Testis (tissue), 3 donors: ENCODE results near the gene NOS1. TPM values are rescaled to one million over a fixed set of nuclear protein-coding genes. Genes with fewer than 3 reads are reported as not detected.

Source experiments
- DNase-seq: peaks from one replicate; pipeline ENCODE4 v3.0.0-alpha.2; 2019
- H3K27ac ChIP-seq, 2 donors: fragments of 200-600 bp; sonication (generic); one replicate each; pipeline ENCODE4 v1.5.1; 2019
- H3K27me3 ChIP-seq: fragments of 200-600 bp; sonication (generic); one replicate; pipeline ENCODE4 v1.5.1; 2019
- H3K36me3 ChIP-seq: fragments of 200-600 bp; sonication (generic); one replicate; pipeline ENCODE4 v1.5.1; 2017; ENCODE audit warnings: low read depth; ENCODE audit errors: missing control alignments
- H3K4me1 ChIP-seq: fragments of 200-600 bp; sonication (generic); one replicate; pipeline ENCODE4 v1.5.1; 2019
- H3K4me3 ChIP-seq, 2 donors: fragments of 200-600 bp; sonication (generic); one replicate each; pipeline ENCODE4 v1.5.1; 2017 to 2019
- H3K9me3 ChIP-seq: fragments of 200-600 bp; sonication (generic); one replicate; pipeline ENCODE4 v1.5.1; 2017
- CTCF ChIP-seq, 3 experiments: fragments of 450-650 bp in 2 of 3; fragments of 200-600 bp in 1 of 3; sonication (generic) in 1 of 3; IDR thresholded peaks; one replicate each; pipeline ENCODE4 v1.5.1; 2016 to 2019; ENCODE audit warnings: antibody characterized with exemption in 3 of 3, mild to moderate bottlenecking in 2 of 3, moderate library complexity in 1 of 3
- POLR2A ChIP-seq: fragments of 450-650 bp; IDR thresholded peaks from one replicate; pipeline ENCODE4 v1.6.1; 2017; ENCODE audit warnings: antibody characterized with exemption, mild to moderate bottlenecking, moderate library complexity
- WGBS, 2 donors: methylation state at CpG; one replicate each; pipeline ENCODE4 v1.1.5; 2018; 5-methylcytosine and 5-hydroxymethylcytosine counted together
- intact Hi-C: fragments of 100-400 bp; cut with DNase I; formaldehyde crosslinking; loops from one replicate; pipeline ENCODE4 v1.15.1; 2023; ENCODE audit warnings: low total_unique reads
- polyA plus RNA-seq: library from polyadenylated mRNA; stranded (reverse); fragments of 350-450 nt; fragmentation: Illumina TruSeq; extraction: RNeasy Lipid Tissue Mini Kit (QIAGEN cat#74804); gene quantifications from one replicate; pipeline ENCODE4 v1.2.3, GENCODE V29; 2014; ENCODE audit warnings: low read depth, low replicate concordance; ENCODE audit not compliant: insufficient read depth
- total RNA-seq, 2 donors: library from RNA; depleted of rRNA; stranded (reverse); fragments of >200 nt; gene quantifications; one replicate each; pipeline ENCODE4 v1.2.3, GENCODE V29; 2016

NOS1 gene
- total and polyA plus RNA-seq, 3 donors from 2014 or later: 1.5 to 3.8 (median 3.1) TPM

DNA sequence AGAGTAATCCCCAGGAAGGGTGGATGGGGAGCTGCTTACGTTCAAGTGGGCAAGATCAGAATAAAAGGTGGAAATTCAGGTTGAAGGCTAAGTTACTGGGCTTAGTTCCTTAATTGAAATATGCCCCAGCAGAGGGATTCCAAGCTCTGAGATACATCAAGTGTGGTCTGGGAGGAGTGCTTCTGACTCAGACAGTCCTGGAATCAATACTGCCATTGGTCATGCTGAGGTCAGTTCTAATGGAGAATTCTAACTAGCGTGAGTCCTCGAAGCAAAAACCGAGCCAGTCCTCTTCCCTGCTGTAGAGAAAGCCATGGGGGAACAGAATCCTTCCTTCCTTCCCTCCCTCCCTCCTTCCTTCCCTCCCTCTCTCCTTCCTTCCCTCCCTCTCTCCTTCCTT lies 39.9 kb downstream of the NOS1 start:
- no peak for TF ChIP-seq CTCF (IDR thresholded peaks at IDR 0.05)
- TF ChIP-seq POLR2A: no peak
- Histone ChIP-seq H3K36me3 (no peaks in the 10 kb centered on the region), H3K4me3 (no peak overlapping the region), H3K27ac (no peak overlapping the region), H3K27me3 (no peaks in the 10 kb centered on the region), H3K9me3 (no peaks in the 10 kb centered on the region), H3K4me1 (no peaks in the 10 kb centered on the region)
- WGBS, 2 donors: 59 to 62% methylated on average over 4 of the region's 4 CpGs
- no peak for DNase-seq
- intact Hi-C loops: no loop called here

DNA sequence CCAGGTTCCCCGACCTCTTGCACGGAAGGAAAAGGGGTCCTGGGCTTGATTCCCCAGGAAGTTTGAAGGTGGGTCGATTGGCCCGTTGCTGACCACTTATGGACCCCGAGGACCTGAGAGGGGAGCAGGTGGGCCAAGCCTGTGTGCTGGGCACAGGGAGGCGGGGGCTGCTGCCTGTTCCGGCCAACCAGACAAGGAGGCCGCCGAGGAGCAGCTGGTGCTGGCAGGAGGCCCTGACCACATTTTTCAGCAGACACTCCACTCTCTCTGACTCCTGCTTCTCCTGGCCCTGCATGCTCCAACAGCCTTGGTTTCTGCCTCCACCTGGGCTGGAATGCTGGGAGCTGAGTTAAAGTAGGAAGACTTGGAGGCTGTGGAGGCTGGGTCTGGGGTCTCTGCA lies 42.8 kb downstream of the NOS1 start:
- Histone ChIP-seq H3K27ac (no peak overlapping the region), H3K4me1 (no peaks in the 10 kb centered on the region), H3K4me3 (no peak overlapping the region), H3K27me3 (no peaks in the 10 kb centered on the region), H3K36me3 (no peaks in the 10 kb centered on the region), H3K9me3 (no peaks in the 10 kb centered on the region)
- WGBS, 2 donors: 78 to 80% methylated on average over 9 of the region's 9 CpGs
- TF ChIP-seq CTCF (IDR thresholded peaks at IDR 0.05): no peak
- no peak for TF ChIP-seq POLR2A
- no peak for DNase-seq
- intact Hi-C loops: no loop called here

- Histone ChIP-seq H3K9me3 (no peaks in the 10 kb centered on the region), H3K27me3 (no peaks in the 10 kb centered on the region), H3K36me3 (no peaks in the 10 kb centered on the region), H3K27ac (no peak overlapping the region), H3K4me3 (no peak overlapping the region), H3K4me1 (no peaks in the 10 kb centered on the region)
- WGBS, 2 donors: 72 to 84% methylated on average over 6 of the region's 6 CpGs
- intact Hi-C loops: no loop called here
- no peak for DNase-seq
- TF ChIP-seq CTCF (IDR thresholded peaks at IDR 0.05) (no peak), POLR2A (no peak)
Observed at GRCh38 chr12:117316336-117316735, 45.1 kb downstream of the NOS1 start.

DNA sequence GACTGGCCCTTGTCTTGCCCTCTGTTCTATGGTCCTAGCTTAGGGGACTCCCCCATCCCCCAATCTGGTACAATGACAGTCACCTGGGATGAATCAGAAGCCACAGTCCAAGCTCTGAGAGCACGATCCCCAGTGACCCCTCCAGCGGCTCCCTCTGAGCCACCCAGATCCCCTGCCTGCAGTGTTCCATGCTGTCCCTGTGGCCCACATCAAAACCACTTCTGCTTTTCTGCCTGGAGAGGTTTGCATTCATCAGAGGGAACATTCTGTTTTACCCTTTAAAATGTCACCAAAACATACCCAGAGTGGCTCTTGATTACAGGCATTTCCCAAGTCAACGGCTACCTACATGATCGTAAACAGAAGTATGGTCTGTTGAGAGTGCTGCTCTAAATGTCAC lies 47.5 kb downstream of the NOS1 start:
- no peak overlapping the region for H3K4me3 ChIP-seq
- WGBS, 2 donors: 52 to 67% methylated on average over 4 of the region's 4 CpGs
- no peak for DNase-seq
- no peaks in the 10 kb centered on the region for H3K4me1 ChIP-seq
- no peaks in the 10 kb centered on the region for H3K36me3 ChIP-seq
- H3K27me3 ChIP-seq: no peaks in the 10 kb centered on the region
- no peaks in the 10 kb centered on the region for H3K9me3 ChIP-seq
- TF ChIP-seq CTCF (IDR thresholded peaks at IDR 0.05): no peak
- no peak for TF ChIP-seq POLR2A
- intact Hi-C loops: no loop called here
- H3K27ac ChIP-seq: no peak overlapping the region

GRCh38 chr12:117312770-117313169 lies 48.7 kb downstream of the NOS1 start:
- TF ChIP-seq POLR2A (no peak), CTCF (IDR thresholded peaks at IDR 0.05) (no peak)
- no peaks in the 10 kb centered on the region for H3K4me1 ChIP-seq
- intact Hi-C loops: no loop called here
- 92 to 94% methylated on average over 2 of the region's 3 CpGs for WGBS, 2 donors
- DNase-seq: no peak
- no peaks in the 10 kb centered on the region for H3K36me3 ChIP-seq
- H3K4me3 ChIP-seq: no peak overlapping the region
- no peak overlapping the region for H3K27ac ChIP-seq
- H3K27me3 ChIP-seq: no peaks in the 10 kb centered on the region
- H3K9me3 ChIP-seq: no peaks in the 10 kb centered on the region
